ENCODE data around the gene P3H2. TPM values are rescaled to one million over a fixed set of nuclear protein-coding genes. Genes with fewer than 3 reads are reported as not detected.

P3H2 gene
- total and polyA plus RNA-seq, 2 of the 4 experiments (the other 2 are of a cell fraction): 54.7 to 64.3 TPM

GRCh38 chr3:190073264-190074008, 47.3 kb downstream of the P3H2 start (continued):
- TF ChIP-seq RFX5 (IDR thresholded peaks at IDR 0.05; ENCODE audit: low read depth, low read length): no peak

GRCh38 chr3:190072856-190073255, 47.8 kb downstream of the P3H2 start:
- Histone ChIP-seq H3K56ac (ENCODE audit: extremely low read depth, insufficient read depth, low read length) (no peak overlapping the region), H3K27me3 (ENCODE audit: control insufficient read depth, insufficient read depth, low read length) (no peaks in the 10 kb centered on the region), H2BK5ac (ENCODE audit: low read depth, low read length, poor library complexity, severe bottlenecking) (peak overlapping the region; percentile 61), H2AK5ac (ENCODE audit: low read depth, low read length) (no peak overlapping the region), H4K5ac (ENCODE audit: low read depth, low read length) (no peak overlapping the region), H3K9ac (ENCODE audit: low read depth, low read length) (no peak overlapping the region), H2BK20ac (ENCODE audit: low read depth, low read length) (peak overlapping the region; percentile 84), H2BK15ac (ENCODE audit: low read depth, low read length) (0 out of 3 replicates have a peak overlapping the region, but pooled peaks have one; percentile 50), H4K91ac (ENCODE audit: insufficient read depth, low read depth, low read length) (peak overlapping the region; percentile 80; the same call in 1 of the 2 replicates), H3K4ac (ENCODE audit: low read depth, low read length) (peak overlapping the region; percentile 73; the same call in 1 of the 2 replicates), H3K9me3 (ENCODE audit: control insufficient read depth, insufficient read depth, low read length) (no peaks in the 10 kb centered on the region), H3K36me3 (ENCODE audit: control insufficient read depth, insufficient read depth, low read length) (no peaks in the 10 kb centered on the region; the same call in 1 of the 2 replicates), H2BK120ac (ENCODE audit: low read depth, low read length) (no peak overlapping the region), H3K27ac (ENCODE audit: insufficient read depth, low read length) (no peak overlapping the region), H4K8ac (ENCODE audit: low read depth in 2 of 2, low read length in 2 of 2) (peak overlapping the region; percentile 12 to 84; a peak in 3 of 4 replicates), H3K79me1 (ENCODE audit: low read depth in 1 of 2, low read length in 2 of 2) (peaks cover 30 to 50% of the 10 kb centered on the region in 2 experiments; a peak in 3 of 4 replicates), H3K4me3 (ENCODE audit: insufficient read depth, low read depth, low read length) (no peak overlapping the region), H3K18ac (ENCODE audit: low read depth, low read length) (peak overlapping the region; percentile 48; the same call in 1 of the 2 replicates), H3K9me1 (ENCODE audit: insufficient read depth, low read length) (peaks cover 15% of the 10 kb centered on the region), H3K14ac (replicated peaks; ENCODE audit: low read depth, low read length) (no peak overlapping the region), H3K4me2 (ENCODE audit: low read depth, low read length) (no peak overlapping the region), H2AFZ (replicated peaks; ENCODE audit: low read length, poor library complexity) (no peak overlapping the region), H2AK9ac (replicated peaks; ENCODE audit: low read depth, low read length, poor library complexity) (no peak overlapping the region), H3K4me1 (ENCODE audit: control insufficient read depth, insufficient read depth, low read length) (peaks cover 17% of the 10 kb centered on the region), H4K20me1 (ENCODE audit: insufficient read depth, low read length) (no peaks in the 10 kb centered on the region; the same call in 1 of the 2 replicates), H3K23ac (ENCODE audit: low read depth, low read length) (0 out of 2 replicates have a peak overlapping the region, but pooled peaks have one; percentile 3)
- no peak for ATAC-seq (ENCODE audit: low read depth)
- WGBS, 2 experiments (ENCODE audit: extremely low coverage in 2 of 2, insufficient read length in 1 of 2): no CpG with 5 or more reads among the region's 1 CpG
- ChIA-PET CTCF (no interaction called here), POLR2A (ENCODE audit: unreplicated experiment) (no interaction called here)
- dilution Hi-C loops (cut with HindIII; ENCODE audit: low sequenced_read_pairs, unreplicated experiment) (no loop called here), in situ Hi-C loops (cut with MboI; ENCODE audit: low sequenced_read_pairs) (no loop called here), intact Hi-C loops (cut with micrococcal nuclease) (no loop called here)
- BruUV-seq (replicated peaks): no TSS peak
- no peak for DNase-seq
- TF ChIP-seq USF2 (IDR thresholded peaks at IDR 0.05; ENCODE audit: low read depth, low read length): no peak
- no peak for TF ChIP-seq SMC3 (IDR thresholded peaks at IDR 0.05; ENCODE audit: low read depth, low read length)
- TF ChIP-seq MXI1 (IDR thresholded peaks at IDR 0.05; ENCODE audit: borderline replicate concordance, low read depth, low read length): no peak
- TF ChIP-seq MAFK (IDR thresholded peaks at IDR 0.05; ENCODE audit: low read depth, low read length): no peak
- TF ChIP-seq CEBPB (IDR thresholded peaks at IDR 0.05; ENCODE audit: low read depth, low read length): no peak
- TF ChIP-seq NFE2L2 (IDR thresholded peaks at IDR 0.05; ENCODE audit: low read depth, low read length): no peak
- TF ChIP-seq RCOR1 (IDR thresholded peaks at IDR 0.05; ENCODE audit: insufficient replicate concordance, low read length): no peak
- no peak for TF ChIP-seq CTCF (conservative IDR thresholded peaks at IDR 0.05; ENCODE audit: low read depth, low read length)
- TF ChIP-seq FOS (IDR thresholded peaks at IDR 0.05; ENCODE audit: low read depth, low read length): no peak
- no peak for TF ChIP-seq MAZ (IDR thresholded peaks at IDR 0.05; ENCODE audit: borderline replicate concordance, low read depth, low read length)
- no peak for TF ChIP-seq RFX5 (IDR thresholded peaks at IDR 0.05; ENCODE audit: low read depth, low read length)
- no peak for TF ChIP-seq RAD21 (IDR thresholded peaks at IDR 0.05; ENCODE audit: low read length)
- TF ChIP-seq CHD1 (IDR thresholded peaks at IDR 0.05; ENCODE audit: low read depth, low read length): no peak
- no peak for TF ChIP-seq BHLHE40 (IDR thresholded peaks at IDR 0.05; ENCODE audit: low read depth, low read length)
- no peak for TF ChIP-seq POLR2A (IDR thresholded peaks at IDR 0.05; ENCODE audit: low read depth, low read length)

All from IMR-90 (cell line).